Epithelial cell of esophagus (primary cell): ENCODE results near the gene LRP8.
A peak's percentile ranks its signal among the peaks of the same experiment; 100 is the strongest.

Source experiments
- DNase-seq: peaks from one replicate; pipeline ENCODE4 v3.0.0; 2010; ENCODE audit warnings: low read depth
- H3K4me3 ChIP-seq: 2 replicates; pipeline ENCODE4 v1.5.1; 2011; ENCODE audit warnings: mild to moderate bottlenecking, low read length, control low read depth
- CTCF ChIP-seq: IDR thresholded peaks from 2 replicates; pipeline ENCODE4 v1.5.1; 2011; ENCODE audit warnings: low read depth, mild to moderate bottlenecking, low read length, control low read depth, inconsistent platforms; ENCODE audit not compliant: insufficient read depth; ENCODE audit errors: missing control alignments

The LRP8 gene

DNA sequence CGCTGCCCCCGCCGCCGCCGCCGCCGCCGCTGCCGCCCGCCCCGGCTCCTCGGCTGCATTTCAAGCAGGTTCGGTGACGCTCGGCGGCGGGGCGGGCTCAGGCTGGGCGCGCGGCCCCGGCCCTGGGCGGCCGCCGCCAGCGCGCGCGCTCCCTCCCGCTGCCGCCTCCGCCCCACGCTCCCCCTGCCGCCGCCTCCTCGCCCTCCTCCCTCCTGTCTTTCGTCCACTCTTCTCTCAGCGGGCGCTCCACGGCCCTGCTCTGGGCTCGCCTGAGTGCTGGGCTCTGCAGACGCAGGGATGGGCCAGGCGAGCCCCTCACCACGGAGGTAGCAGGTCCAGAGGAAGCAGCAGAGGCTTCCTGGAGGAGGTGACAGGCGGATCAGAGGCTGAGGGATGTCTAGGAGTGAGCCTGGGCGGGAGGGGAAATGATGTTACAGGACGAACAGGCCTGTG, at the start of gene LRP8:
Gene LRP8, minus strand, starts transcription at position 62 of the 453 bp plus-strand sequence. CDS start 158 bp downstream, outside the sequence.
- peak within 1 kb of the TSS; percentile 61 for H3K4me3 ChIP-seq
- peak; percentile 76 for DNase-seq
- no peak for TF ChIP-seq CTCF

DNA sequence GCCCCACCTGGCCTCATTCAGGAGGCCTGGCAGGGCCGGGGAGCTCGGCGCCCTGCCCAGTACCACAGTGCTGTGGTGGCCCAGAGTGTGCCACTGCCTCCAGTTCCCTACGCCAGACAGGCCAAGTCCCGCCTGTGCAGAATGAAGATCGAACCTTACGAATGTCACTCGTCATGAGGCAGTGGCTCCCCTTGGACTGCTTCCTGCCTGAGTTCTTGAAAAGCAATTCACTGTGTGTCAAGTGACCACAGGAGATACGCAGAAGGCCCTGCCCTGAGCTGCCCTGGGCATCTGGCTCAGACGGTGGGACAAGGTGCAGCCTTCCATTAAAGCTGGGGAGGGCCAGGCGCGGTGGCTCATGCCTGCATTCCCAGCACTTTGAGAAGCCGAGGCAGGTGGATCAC, 49.6 kb upstream of the LRP8 start:
- H3K4me3 ChIP-seq: no peak overlapping the region
- TF ChIP-seq CTCF: no peak
- no peak for DNase-seq

GRCh38 chr1:53376742-53377437, 49.0 kb upstream of the LRP8 start:
- no peak for DNase-seq
- no peak overlapping the region for H3K4me3 ChIP-seq
- no peak for TF ChIP-seq CTCF

GRCh38 chr1:53376041-53376461, 48.2 kb upstream of the LRP8 start:
- no peak overlapping the region for H3K4me3 ChIP-seq
- TF ChIP-seq CTCF: no peak
- DNase-seq: no peak

- DNase-seq: no peak
- no peak for TF ChIP-seq CTCF
- H3K4me3 ChIP-seq: no peak overlapping the region
Measured at GRCh38 chr1:53375440-53375839, 47.6 kb upstream of the LRP8 start.

- no peak overlapping the region for H3K4me3 ChIP-seq
- no peak for DNase-seq
- TF ChIP-seq CTCF: no peak
Measured at GRCh38 chr1:53373246-53373645, 45.4 kb upstream of the LRP8 start.

DNA sequence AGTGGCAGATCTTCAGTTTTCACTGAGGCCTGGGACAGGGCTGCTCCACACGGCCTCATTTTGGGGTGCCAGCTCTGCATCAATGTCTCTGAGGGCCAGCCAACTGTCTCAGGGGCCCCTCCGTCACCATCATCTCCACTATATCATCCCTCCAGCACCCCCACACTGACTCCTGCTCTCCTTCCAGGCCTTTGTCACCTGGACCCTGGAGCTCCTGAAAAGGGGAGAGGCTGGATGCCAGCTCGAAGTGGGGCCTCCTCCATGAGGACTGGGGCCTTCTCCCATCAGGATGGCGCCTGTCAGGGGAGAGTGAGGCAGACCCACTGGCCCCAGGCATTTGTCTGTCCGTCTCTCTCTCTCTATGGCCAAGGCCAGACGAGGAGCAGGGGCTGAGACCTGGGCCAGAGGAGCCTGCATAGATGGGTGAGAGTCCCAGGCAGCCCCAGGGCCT, 44.7 kb upstream of the LRP8 start:
- TF ChIP-seq CTCF: no peak
- no peak overlapping the region for H3K4me3 ChIP-seq
- DNase-seq: no peak
